Suprapubic skin (tissue), 4 donors: ENCODE data around the gene HECW1. TPM values are rescaled to one million over a fixed set of nuclear protein-coding genes. Genes with fewer than 3 reads are reported as not detected.

Source experiments
- DNase-seq, 2 donors: peaks; one replicate each; pipeline ENCODE4 v3.0.0-alpha.2; 2019; ENCODE audit warnings: low spot score in 2 of 2
- H3K27ac ChIP-seq: fragments of 200-600 bp; sonication (generic); one replicate; pipeline ENCODE4 v1.5.1; 2019
- H3K27me3 ChIP-seq: fragments of 200-600 bp; sonication (generic); one replicate; pipeline ENCODE4 v1.5.1; 2019
- H3K36me3 ChIP-seq: fragments of 200-600 bp; sonication (generic); one replicate; pipeline ENCODE4 v1.5.1; 2019
- H3K4me1 ChIP-seq: fragments of 200-600 bp; sonication (generic); one replicate; pipeline ENCODE4 v1.5.1; 2019
- H3K4me3 ChIP-seq: fragments of 200-600 bp; sonication (generic); one replicate; pipeline ENCODE4 v1.5.1; 2019; ENCODE audit warnings: mild to moderate bottlenecking
- H3K9me3 ChIP-seq: fragments of 200-600 bp; sonication (generic); one replicate; pipeline ENCODE4 v1.5.1; 2019
- CTCF ChIP-seq, 2 donors: fragments of 200-600 bp in 1 of 2; fragments of 450-650 bp in 1 of 2; sonication (generic) in 1 of 2; IDR thresholded peaks; one replicate each; pipeline ENCODE4 v1.5.1; 2016 to 2019; ENCODE audit warnings: antibody characterized with exemption in 2 of 2, mild to moderate bottlenecking in 1 of 2, moderate library complexity in 1 of 2
- EP300 ChIP-seq: sonication (generic); formaldehyde crosslinking; IDR thresholded peaks from one replicate; pipeline ENCODE4 v1.6.1; 2017; ENCODE audit warnings: antibody characterized with exemption
- POLR2A ChIP-seq, 2 donors: fragments of 450-650 bp; IDR thresholded peaks; one replicate each; pipeline ENCODE4 v1.6.1; 2017; ENCODE audit warnings: antibody characterized with exemption in 2 of 2, mild to moderate bottlenecking in 2 of 2, moderate library complexity in 2 of 2
- POLR2AphosphoS5 ChIP-seq, 3 donors: sonication (generic); formaldehyde crosslinking; IDR thresholded peaks; one replicate each; pipeline ENCODE4 v1.6.1; 2017; ENCODE audit warnings: antibody characterized with exemption in 3 of 3
- WGBS: methylation state at CpG from one replicate; pipeline ENCODE4 v1.1.5; 2018; 5-methylcytosine and 5-hydroxymethylcytosine counted together
- total RNA-seq, 4 donors: library from RNA; depleted of rRNA; stranded (reverse); fragments of >200 nt; gene quantifications; one replicate each; pipeline ENCODE4 v1.1.0, GENCODE V29; 2016

Gene HECW1
- total RNA-seq, 4 donors from 2014 or later: 0.17 to 0.73 (median 0.32) TPM; not detected in 1

GRCh38 chr7:43229801-43230200 is 117.4 kb downstream of the HECW1 start:
- TF ChIP-seq CTCF (IDR thresholded peaks at IDR 0.05): no peak
- TF ChIP-seq EP300: no peak
- no peak for TF ChIP-seq POLR2AphosphoS5 (IDR thresholded peaks at IDR 0.05)
- no peaks in the 10 kb centered on the region for H3K9me3 ChIP-seq
- H3K36me3 ChIP-seq: no peaks in the 10 kb centered on the region
- no peak overlapping the region for H3K4me3 ChIP-seq
- 86% methylated on average over 5 of the region's 5 CpGs for WGBS
- no peaks in the 10 kb centered on the region for H3K27me3 ChIP-seq
- H3K4me1 ChIP-seq: no peaks in the 10 kb centered on the region
- no peak overlapping the region for H3K27ac ChIP-seq
- no peak for DNase-seq

GRCh38 chr7:43232366-43232765 is 119.9 kb downstream of the HECW1 start:
- H3K36me3 ChIP-seq: no peaks in the 10 kb centered on the region
- no peak overlapping the region for H3K27ac ChIP-seq
- no peak for DNase-seq
- TF ChIP-seq POLR2AphosphoS5 (IDR thresholded peaks at IDR 0.05) (no peak), CTCF (IDR thresholded peaks at IDR 0.05) (no peak), POLR2A (IDR thresholded peaks at IDR 0.05) (no peak), EP300 (no peak)
- no peak overlapping the region for H3K4me3 ChIP-seq
- no peaks in the 10 kb centered on the region for H3K9me3 ChIP-seq
- WGBS: 71% methylated on average over 2 of the region's 2 CpGs
- no peaks in the 10 kb centered on the region for H3K4me1 ChIP-seq
- H3K27me3 ChIP-seq: no peaks in the 10 kb centered on the region

- Histone ChIP-seq H3K9me3 (no peaks in the 10 kb centered on the region), H3K36me3 (no peaks in the 10 kb centered on the region), H3K27ac (no peak overlapping the region), H3K27me3 (no peaks in the 10 kb centered on the region), H3K4me1 (no peaks in the 10 kb centered on the region), H3K4me3 (no peak overlapping the region)
- no peak for DNase-seq
- no peak for TF ChIP-seq EP300
- TF ChIP-seq CTCF (IDR thresholded peaks at IDR 0.05): no peak
- TF ChIP-seq POLR2AphosphoS5 (IDR thresholded peaks at IDR 0.05): no peak
- TF ChIP-seq POLR2A (IDR thresholded peaks at IDR 0.05): no peak
- WGBS: 63% methylated on average over 5 of the region's 5 CpGs
These were observed 121.6 kb downstream of the HECW1 start for GRCh38 chr7:43234073-43234472.

GRCh38 chr7:43234968-43235367 is 122.5 kb downstream of the HECW1 start:
- H3K27ac ChIP-seq: no peak overlapping the region
- H3K9me3 ChIP-seq: no peaks in the 10 kb centered on the region
- no peak for TF ChIP-seq CTCF (IDR thresholded peaks at IDR 0.05)
- no peak for TF ChIP-seq POLR2AphosphoS5 (IDR thresholded peaks at IDR 0.05)
- no peak for TF ChIP-seq EP300
- TF ChIP-seq POLR2A (IDR thresholded peaks at IDR 0.05): no peak
- H3K4me3 ChIP-seq: no peak overlapping the region
- no peaks in the 10 kb centered on the region for H3K4me1 ChIP-seq
- WGBS: 60% methylated on average over 1 of the region's 4 CpGs
- H3K27me3 ChIP-seq: no peaks in the 10 kb centered on the region
- no peak for DNase-seq
- H3K36me3 ChIP-seq: no peaks in the 10 kb centered on the region

- Histone ChIP-seq H3K9me3 (no peaks in the 10 kb centered on the region), H3K27me3 (no peaks in the 10 kb centered on the region), H3K4me3 (no peak overlapping the region), H3K4me1 (no peaks in the 10 kb centered on the region), H3K36me3 (no peaks in the 10 kb centered on the region), H3K27ac (no peak overlapping the region)
- WGBS: 79% methylated on average over 6 of the region's 6 CpGs
- TF ChIP-seq POLR2AphosphoS5 (IDR thresholded peaks at IDR 0.05): no peak
- no peak for TF ChIP-seq CTCF (IDR thresholded peaks at IDR 0.05)
- TF ChIP-seq POLR2A (IDR thresholded peaks at IDR 0.05): no peak
- no peak for TF ChIP-seq EP300
- no peak for DNase-seq
These were observed 128.1 kb downstream of the HECW1 start for GRCh38 chr7:43240565-43240964.
